Hepatocyte (in vitro differentiated cells): ENCODE data around the gene PTPRM. TPM values are rescaled to one million over a fixed set of nuclear protein-coding genes. Genes with fewer than 3 reads are reported as not detected.

Source experiments
- DNase-seq: peaks from one replicate; pipeline ENCODE4 v3.0.0-alpha.2; 2016; ENCODE audit warnings: low spot score
- H2AFZ ChIP-seq: fragments of 200-600 bp; sonication (generic); 2 replicates; pipeline ENCODE4 v1.6.0; 2016; ENCODE audit warnings: antibody characterized with exemption, mild to moderate bottlenecking
- H3K27ac ChIP-seq: fragments of 200-600 bp; sonication (generic); 2 replicates; pipeline ENCODE4 v1.5.1; 2016; ENCODE audit warnings: mild to moderate bottlenecking
- H3K27me3 ChIP-seq: fragments of 200-600 bp; sonication (generic); 2 replicates; pipeline ENCODE4 v1.6.1; 2016
- H3K36me3 ChIP-seq: fragments of 200-600 bp; sonication (generic); replicated peaks from 2 replicates; pipeline ENCODE4 v1.5.1; 2016; ENCODE audit warnings: low read depth; ENCODE audit not compliant: insufficient read depth
- H3K4me1 ChIP-seq: fragments of 200-600 bp; sonication (generic); 2 replicates; pipeline ENCODE4 v1.5.1; 2016; ENCODE audit warnings: mild to moderate bottlenecking, moderate library complexity; ENCODE audit not compliant: insufficient read depth
- H3K4me2 ChIP-seq: fragments of 200-600 bp; sonication (generic); 2 replicates; pipeline ENCODE4 v1.6.0; 2016
- H3K4me3 ChIP-seq: fragments of 200-600 bp; sonication (generic); 2 replicates; pipeline ENCODE4 v1.5.1; 2016; ENCODE audit warnings: mild to moderate bottlenecking
- H3K79me2 ChIP-seq: fragments of 200-600 bp; sonication (generic); 2 replicates; pipeline ENCODE4 v1.6.0; 2017; ENCODE audit warnings: mild to moderate bottlenecking
- H3K9me2 ChIP-seq: fragments of 200-600 bp; sonication (generic); replicated peaks from 2 replicates; pipeline ENCODE4 v1.6.0; 2017; ENCODE audit warnings: mild to moderate bottlenecking; ENCODE audit not compliant: insufficient read depth
- H3K9me3 ChIP-seq: fragments of 200-600 bp; sonication (generic); 2 replicates; pipeline ENCODE4 v1.5.1; 2016; ENCODE audit warnings: low read depth, mild to moderate bottlenecking
- H4K20me1 ChIP-seq: fragments of 200-600 bp; sonication (generic); 2 replicates; pipeline ENCODE4 v1.6.0; 2016; ENCODE audit warnings: mild to moderate bottlenecking; ENCODE audit not compliant: insufficient read depth, poor library complexity, severe bottlenecking
- CTCF ChIP-seq: fragments of 200-600 bp; sonication (generic); IDR thresholded peaks from 2 replicates; pipeline ENCODE4 v1.5.1; 2016; ENCODE audit warnings: antibody characterized with exemption, mild to moderate bottlenecking; ENCODE audit not compliant: poor library complexity
- EZH2 ChIP-seq: fragments of 200-600 bp; sonication (generic); IDR thresholded peaks from 2 replicates; pipeline ENCODE4 v1.6.1; 2016; ENCODE audit warnings: antibody characterized with exemption, mild to moderate bottlenecking, borderline replicate concordance
- EZH2phosphoT487 ChIP-seq: fragments of 200-600 bp; sonication (generic); IDR thresholded peaks from one replicate; pipeline ENCODE4 v1.6.1; 2018; ENCODE audit warnings: antibody characterized with exemption, mild to moderate bottlenecking, low read depth, moderate library complexity; ENCODE audit not compliant: unreplicated experiment, severe bottlenecking
- WGBS: methylation state at CpG from one replicate; pipeline ENCODE4 v1.1.6; 2016; ENCODE audit warnings: low lambda C conversion rate; ENCODE audit errors: missing lambda C conversion rate; 5-methylcytosine and 5-hydroxymethylcytosine counted together
- polyA plus RNA-seq: library from polyadenylated mRNA; unstranded; fragments of >200 nt; fragmentation: Nextera tagmentation; extraction: Ambion mirVana; gene quantifications from 2 replicates; pipeline ENCODE4 v1.2.1, GENCODE V29; 2016
- total RNA-seq: library from RNA; depleted of rRNA; stranded (reverse); fragments of >200 nt; gene quantifications from 2 replicates; pipeline ENCODE4 v1.2.3, GENCODE V29; 2014

Gene PTPRM
- total and polyA plus RNA-seq, 2 experiments from 2014 or later = 26.1 to 47.4 TPM

GRCh38 chr18:7603259-7604000, 36.3 kb downstream of the PTPRM start:
- Histone ChIP-seq H3K4me3 (no peak overlapping the region), H4K20me1 (peaks cover 10% of the 10 kb centered on the region), H3K4me1 (no peaks in the 10 kb centered on the region), H3K9me3 (no peaks in the 10 kb centered on the region), H3K36me3 (no peaks in the 10 kb centered on the region), H3K27ac (no peak overlapping the region), H3K79me2 (peaks cover 35% of the 10 kb centered on the region), H3K9me2 (no peaks in the 10 kb centered on the region), H2AFZ (no peak overlapping the region), H3K27me3 (no peaks in the 10 kb centered on the region), H3K4me2 (no peak overlapping the region)
- DNase-seq = no peak
- TF ChIP-seq EZH2 (no peak), EZH2phosphoT487 (no peak), CTCF (no peak)
- WGBS = 52% methylated on average over 4 of the region's 4 CpGs

GRCh38 chr18:7604361-7604760, 37.2 kb downstream of the PTPRM start:
- H3K27me3 ChIP-seq = no peaks in the 10 kb centered on the region
- H4K20me1 ChIP-seq = peaks cover 10% of the 10 kb centered on the region
- H3K9me3 ChIP-seq = no peaks in the 10 kb centered on the region
- 91% methylated on average over 3 of the region's 3 CpGs for WGBS
- DNase-seq = no peak
- no peaks in the 10 kb centered on the region for H3K9me2 ChIP-seq
- no peaks in the 10 kb centered on the region for H3K4me1 ChIP-seq
- no peak overlapping the region for H2AFZ ChIP-seq
- no peaks in the 10 kb centered on the region for H3K36me3 ChIP-seq
- no peak for TF ChIP-seq EZH2phosphoT487
- TF ChIP-seq EZH2 = no peak
- TF ChIP-seq CTCF = no peak
- H3K4me3 ChIP-seq = no peak overlapping the region
- H3K27ac ChIP-seq = no peak overlapping the region
- H3K79me2 ChIP-seq = peaks cover 44% of the 10 kb centered on the region
- H3K4me2 ChIP-seq = no peak overlapping the region

- no peak overlapping the region for H3K4me3 ChIP-seq
- H3K27ac ChIP-seq = no peak overlapping the region
- no peak overlapping the region for H2AFZ ChIP-seq
- no peaks in the 10 kb centered on the region for H3K36me3 ChIP-seq
- DNase-seq = no peak
- H3K4me1 ChIP-seq = no peaks in the 10 kb centered on the region
- H4K20me1 ChIP-seq = peaks cover 10% of the 10 kb centered on the region
- no peaks in the 10 kb centered on the region for H3K9me3 ChIP-seq
- H3K9me2 ChIP-seq = no peaks in the 10 kb centered on the region
- 83% methylated on average over 2 of the region's 2 CpGs for WGBS
- H3K27me3 ChIP-seq = no peaks in the 10 kb centered on the region
- H3K4me2 ChIP-seq = no peak overlapping the region
- peaks cover 55% of the 10 kb centered on the region for H3K79me2 ChIP-seq
- no peak for TF ChIP-seq EZH2phosphoT487
- no peak for TF ChIP-seq CTCF
- TF ChIP-seq EZH2 = no peak
Observed at GRCh38 chr18:7605705-7606104, 38.6 kb downstream of the PTPRM start.
